Uterus (tissue), 2 donors: ENCODE measurements around the gene CECR2.

Source experiments
- CTCF ChIP-seq, 4 experiments: fragments of 200-600 bp in 2 of 4; fragments of 450-650 bp in 2 of 4; sonication (generic) in 2 of 4; IDR thresholded peaks; one replicate each; pipeline ENCODE4 v1.5.1; 2016 to 2019; ENCODE audit warnings: antibody characterized with exemption in 4 of 4, mild to moderate bottlenecking in 2 of 4, moderate library complexity in 1 of 4
- POLR2A ChIP-seq, 2 donors: fragments of 450-650 bp; IDR thresholded peaks; one replicate each; pipeline ENCODE4 v1.6.1; 2016; ENCODE audit warnings: antibody characterized with exemption in 2 of 2, mild to moderate bottlenecking in 1 of 2, moderate library complexity in 1 of 2

GRCh38 chr22:17402293-17402692 lies 33.0 kb downstream of the CECR2 start:
- no peak for TF ChIP-seq POLR2A (IDR thresholded peaks at IDR 0.05)
- TF ChIP-seq CTCF (IDR thresholded peaks at IDR 0.05) = no peak
